Ecto neural progenitor cell (in vitro differentiated cells): ENCODE results near the gene CLCN2.

Source experiments
- DNase-seq: peaks from one replicate; pipeline ENCODE4 v3.0.0-alpha.2; 2018; ENCODE audit warnings: low spot score

CLCN2 gene

DNA sequence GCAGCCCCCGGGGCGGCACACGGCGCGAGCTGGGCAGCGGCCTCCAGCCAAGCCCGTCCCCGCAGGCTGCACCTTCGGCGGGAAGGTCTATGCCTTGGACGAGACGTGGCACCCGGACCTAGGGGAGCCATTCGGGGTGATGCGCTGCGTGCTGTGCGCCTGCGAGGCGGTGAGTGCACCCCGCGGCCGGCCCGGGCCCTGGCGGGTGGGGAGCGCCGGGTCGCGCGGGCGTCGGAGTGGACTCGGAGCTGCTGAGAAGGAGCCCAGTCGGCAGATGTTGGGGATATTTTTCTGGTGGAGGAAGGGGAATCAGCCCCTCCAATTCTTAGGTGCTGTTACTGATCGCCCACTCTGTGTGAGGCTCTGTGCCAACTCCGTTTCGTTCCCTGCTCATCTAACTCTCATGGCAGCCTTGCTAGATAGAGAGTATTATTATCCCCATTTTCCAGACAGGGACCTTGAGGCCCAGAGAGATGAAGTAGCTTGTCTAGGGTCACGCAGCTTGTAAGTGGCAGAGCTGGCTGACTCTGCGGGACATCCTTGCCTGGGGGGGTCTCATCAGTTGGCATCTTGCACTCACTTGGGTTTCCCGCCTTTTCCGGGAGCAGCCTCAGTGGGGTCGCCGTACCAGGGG lies 19.3 kb upstream of the CLCN2 start:
- DNase-seq = no peak

DNA sequence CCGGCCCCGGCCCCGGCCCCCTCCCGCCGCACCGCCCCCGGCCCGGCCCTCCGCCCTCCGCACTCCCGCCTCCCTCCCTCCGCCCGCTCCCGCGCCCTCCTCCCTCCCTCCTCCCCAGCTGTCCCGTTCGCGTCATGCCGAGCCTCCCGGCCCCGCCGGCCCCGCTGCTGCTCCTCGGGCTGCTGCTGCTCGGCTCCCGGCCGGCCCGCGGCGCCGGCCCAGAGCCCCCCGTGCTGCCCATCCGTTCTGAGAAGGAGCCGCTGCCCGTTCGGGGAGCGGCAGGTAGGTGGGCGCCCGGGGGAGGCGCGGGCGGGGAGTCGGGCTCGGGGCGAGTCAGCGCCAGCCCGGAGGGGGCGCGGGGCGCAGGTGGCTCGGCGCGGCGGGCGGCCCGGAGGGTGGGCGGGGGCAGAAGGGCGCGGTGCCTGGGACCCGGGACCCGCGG lies 18.8 kb upstream of the CLCN2 start:
- peak; percentile 82 for DNase-seq

DNA sequence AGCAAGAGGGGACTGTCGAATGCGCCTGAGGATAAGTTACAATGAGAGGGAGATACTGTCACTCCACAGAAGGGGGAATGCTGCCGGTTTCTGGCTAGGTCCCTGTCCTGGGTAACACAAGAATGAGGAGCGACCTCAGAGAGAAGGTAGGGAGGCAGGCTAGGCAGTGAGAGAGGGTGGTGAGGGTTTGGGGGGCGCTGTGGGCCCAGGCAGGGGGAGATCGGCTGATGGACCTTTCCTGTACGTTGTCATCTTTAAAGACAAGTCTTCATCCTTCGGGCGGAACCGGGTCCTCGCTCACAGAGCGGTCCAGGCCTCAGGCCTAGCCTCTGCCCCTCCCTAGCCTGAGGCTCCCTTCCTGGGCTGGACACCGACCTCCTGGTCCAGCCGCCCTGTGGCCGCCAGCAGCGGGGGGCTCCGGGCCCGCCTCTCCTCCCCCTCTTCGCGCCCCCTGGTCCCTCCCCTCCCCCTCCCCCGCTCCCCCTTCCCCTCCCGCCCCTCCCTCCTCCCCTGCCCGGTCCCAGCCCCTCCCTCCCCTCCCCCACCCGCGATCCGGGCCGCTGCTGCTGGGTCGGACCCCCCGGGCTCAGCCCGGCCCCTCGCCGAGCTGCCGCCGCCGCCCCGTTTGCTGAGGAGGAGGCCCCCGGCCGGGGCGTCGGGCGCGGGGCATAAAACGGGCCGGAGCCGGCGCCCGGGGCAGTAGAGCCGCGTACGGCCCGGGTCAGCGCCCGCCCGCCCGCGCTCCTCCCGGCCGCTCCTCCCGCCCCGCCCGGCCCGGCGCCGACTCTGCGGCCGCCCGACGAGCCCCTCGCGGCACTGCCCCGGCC lies 18.2 kb upstream of the CLCN2 start, which contains the start of gene CHRD:
Gene CHRD, plus strand, starts transcription at position 697 of the 827 bp plus-strand sequence. CDS start 265 bp downstream, outside the sequence.
- DNase-seq = peak; percentile 64

DNA sequence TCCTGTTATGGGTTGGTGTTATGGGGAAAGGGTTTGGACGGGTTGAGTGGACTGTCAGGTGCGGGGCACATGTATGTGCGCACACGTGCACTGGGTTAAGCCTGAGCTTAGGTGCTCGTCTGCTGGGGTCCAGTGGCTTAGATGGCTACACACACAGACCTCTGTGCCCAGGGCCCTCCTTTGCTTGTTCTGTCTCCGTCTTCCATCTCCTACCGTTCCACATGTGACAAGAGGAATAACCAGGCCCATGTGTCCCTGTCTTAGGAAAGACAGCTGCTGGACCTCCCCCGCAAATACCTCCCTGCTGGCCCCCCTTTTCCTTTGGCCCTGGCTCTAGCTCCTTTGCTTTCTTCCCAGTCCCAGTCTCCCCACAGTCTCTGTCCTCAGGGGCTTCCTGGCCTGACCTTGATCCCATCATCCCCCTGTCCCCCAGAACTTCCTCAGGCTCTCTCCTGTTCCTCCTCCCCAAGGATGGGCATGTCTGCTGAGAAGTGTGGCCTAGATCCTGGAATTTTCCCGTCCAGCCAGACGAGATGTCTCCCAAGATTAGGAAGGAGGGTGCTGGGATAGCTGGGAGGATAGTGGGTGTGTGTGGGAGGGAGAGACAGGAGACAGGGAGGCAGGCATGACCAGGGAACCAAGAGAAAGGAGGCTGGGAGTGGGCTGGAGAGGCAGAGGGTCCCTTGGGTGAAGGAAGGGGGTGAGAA lies 17.4 kb upstream of the CLCN2 start:
- no peak for DNase-seq

DNA sequence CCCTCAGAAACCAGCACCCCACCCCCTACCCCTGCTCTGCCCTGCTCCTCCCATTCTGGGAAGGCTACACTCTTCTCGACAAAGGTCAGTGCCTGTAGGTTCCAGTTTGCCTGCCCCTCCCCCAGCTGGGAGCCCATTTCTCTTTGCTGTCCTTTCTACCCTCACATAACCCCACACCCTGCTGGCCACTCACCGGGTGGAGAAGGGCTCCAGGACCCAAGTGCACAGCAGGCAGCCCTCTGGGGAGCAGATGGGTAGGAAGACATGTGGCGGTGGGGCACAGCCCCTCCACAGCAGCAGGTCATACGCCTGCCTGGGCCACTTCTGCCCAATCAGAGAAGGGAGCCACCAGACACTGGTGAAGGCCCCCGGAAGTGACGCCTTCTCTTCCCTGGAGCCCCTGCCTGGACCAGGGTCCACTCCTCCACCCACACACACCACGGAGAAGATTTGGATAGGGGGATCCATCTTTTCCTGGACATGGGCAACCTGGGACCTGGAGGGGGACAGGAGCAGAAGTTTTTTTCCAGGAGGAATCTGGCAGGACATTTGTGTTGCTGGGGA lies 16.6 kb upstream of the CLCN2 start, which contains the start of gene THPO:
Gene THPO, minus strand, starts transcription at position 326 of the 564 bp plus-strand sequence. CDS start 1,948 bp downstream, outside the sequence.
- peak; percentile 64 for DNase-seq

DNA sequence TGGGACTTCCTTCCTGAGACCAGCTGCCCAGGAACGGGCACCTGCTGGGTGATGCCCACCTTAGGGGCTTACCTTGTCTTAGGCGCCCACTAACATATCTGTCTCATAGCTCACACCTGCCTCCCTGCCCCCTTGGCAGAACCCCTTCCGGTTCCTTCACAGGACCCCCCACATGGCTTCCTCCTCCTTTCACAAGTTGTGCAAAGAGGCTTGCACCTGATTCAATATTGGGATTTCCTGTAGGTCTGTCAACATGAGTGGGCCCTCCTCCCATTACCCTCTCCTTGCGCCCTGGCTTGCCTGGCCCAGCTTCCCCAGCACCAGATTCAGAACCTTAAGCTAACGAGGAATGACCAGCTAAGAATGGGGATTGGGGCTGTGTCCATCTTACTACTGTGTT lies 16.0 kb upstream of the CLCN2 start:
- DNase-seq = no peak

DNA sequence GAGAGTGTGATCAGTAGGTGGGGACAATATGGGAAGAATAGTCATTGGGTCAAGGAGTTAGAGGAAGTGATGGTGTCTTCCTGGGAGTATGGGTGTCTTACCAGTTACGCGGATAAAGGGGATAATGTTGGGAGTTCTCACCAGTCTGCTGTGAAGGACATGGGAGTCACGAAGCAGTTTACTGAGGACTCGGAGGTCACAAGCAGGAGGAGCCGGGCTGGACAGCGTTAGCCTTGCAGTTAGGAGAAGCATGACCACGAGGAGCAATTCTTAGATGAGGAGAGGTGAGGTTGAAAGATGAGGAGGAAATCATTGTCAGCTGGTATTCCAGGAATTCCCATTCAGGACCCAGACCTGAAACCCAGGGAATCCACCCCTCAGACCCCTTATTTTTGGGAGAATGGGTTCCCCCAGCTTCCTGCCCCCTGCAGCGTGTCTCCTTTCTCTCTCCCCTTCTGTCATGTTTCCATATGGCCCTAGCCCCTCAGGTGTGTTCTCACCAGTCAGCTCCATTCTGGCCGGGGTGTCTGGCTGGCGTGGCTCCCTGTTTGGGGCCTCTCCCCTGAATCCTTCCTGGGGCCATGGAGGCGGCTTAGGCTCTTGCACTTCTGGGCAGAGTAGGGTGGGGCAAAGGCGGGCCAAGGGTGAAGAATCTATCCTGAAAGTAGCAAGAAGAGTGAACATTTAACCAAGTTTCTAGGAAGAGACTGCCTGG lies 14.5 kb upstream of the CLCN2 start:
- no peak for DNase-seq

DNA sequence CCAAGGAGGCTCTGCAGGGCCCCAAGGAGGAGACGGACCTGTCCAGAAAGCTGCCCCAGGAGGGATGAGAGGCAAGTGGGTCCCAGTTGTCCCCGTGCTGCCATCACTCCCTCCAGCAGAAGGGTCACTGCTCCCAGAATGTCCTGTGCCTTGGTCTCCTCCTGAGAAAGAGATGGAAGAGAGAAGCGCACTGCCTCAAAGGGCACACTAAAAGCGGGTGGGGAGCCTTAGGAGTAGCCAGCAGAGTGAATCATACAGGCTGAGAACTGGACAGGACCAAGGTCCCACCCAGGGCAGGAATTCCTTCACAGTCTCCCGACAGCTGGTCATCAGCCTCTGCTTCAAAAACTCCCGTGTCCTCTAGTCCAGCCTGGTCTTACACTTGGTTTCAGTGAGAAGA lies 12.0 kb upstream of the CLCN2 start:
- DNase-seq = no peak

DNA sequence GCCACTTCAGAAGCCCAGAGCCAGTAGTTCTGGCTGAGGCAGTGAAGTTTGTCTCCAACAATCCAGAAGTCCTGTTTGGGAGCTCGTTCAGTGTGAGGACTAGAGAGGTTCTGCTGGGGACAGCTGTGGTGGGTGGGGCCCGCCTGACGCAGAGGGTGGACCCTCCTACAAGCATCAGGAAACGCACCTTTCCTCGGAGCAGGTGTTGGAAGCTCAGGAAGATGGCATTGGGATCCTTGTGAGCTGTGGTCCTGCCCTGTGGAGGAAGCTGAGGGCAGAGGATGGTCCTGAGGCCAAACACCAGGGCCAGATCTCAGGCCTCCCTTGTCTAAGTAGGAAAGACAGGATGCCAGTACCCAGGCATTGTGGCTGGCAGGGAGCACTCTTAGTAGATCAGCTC lies 11.5 kb upstream of the CLCN2 start:
- DNase-seq = no peak

DNA sequence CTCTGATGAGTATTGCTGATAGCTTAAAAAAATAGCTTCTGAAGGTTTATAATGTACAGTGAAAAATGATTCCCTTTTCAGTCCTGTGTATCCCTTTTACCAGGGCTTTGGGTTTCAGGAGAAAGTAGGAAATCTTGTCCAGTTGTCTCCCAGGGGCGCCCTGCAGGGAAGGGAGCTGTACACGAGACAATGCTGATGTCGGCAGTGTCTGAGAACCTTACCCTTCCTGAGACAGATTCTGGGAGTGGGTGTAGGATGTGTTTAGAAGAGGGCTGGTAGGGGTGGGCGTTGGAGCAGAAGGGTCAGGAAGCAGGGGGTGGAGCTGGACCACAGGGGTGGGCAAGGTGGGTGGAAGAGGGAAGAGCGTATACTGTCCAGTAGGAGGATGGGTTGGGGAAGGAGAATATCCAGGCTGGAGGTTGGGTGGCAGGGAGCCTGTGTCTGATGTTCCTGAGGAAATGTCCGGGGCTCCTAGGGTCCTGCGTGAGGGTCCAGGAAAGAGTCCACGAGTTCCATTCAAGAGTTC lies 11.0 kb upstream of the CLCN2 start:
- no peak for DNase-seq

DNA sequence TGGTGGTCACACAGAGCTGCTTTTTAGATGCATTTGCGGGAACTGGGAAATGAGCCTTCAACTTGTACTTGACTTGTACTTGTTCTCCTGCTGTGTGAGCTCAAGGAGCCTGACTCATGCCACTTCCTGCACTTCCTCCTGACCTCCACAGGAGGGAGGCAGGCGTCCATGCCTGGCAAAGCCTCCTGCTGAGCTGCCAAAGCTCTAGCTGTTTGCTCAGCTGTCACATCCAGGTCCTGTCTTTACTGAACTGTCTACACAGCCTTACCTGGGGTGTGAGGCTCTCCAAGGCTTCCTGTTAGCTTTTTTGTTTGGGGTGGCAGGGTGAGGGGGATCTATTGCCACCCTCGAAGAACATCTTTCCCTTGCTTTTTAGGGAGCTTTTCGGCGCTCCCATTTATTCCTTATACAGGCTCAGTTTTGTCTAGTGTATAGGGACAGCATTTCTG lies 10.2 kb upstream of the CLCN2 start:
- DNase-seq = peak; percentile 78

DNA sequence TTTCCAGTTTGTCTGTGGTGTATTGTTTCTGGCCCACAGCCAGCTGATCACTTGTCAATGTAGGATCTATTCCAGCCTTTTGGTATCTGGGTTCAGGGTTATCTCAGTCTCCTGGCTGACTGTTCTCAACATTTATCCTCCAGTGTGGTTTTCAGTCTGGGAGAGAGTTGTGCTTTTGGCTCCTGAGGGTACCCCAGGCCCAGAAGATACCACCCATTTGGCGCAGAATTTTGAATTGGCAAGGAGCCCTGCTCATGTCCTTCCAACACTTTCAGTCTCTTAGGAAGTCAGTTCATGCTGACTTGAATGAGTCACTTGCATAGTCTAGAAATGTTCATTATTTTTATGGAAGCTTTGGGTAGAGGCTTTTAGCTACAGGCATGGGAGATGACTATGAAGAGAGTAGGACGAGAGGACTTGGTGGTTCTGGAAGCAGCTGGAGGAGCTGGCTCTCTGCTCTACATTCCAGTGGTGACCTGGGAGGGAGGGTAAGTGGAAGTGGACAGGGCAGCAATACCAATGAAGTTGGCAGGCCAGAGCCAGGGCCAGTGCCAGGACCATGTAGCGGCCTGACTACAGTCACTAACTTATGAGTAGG lies 7.3 kb upstream of the CLCN2 start:
- DNase-seq = no peak

DNA sequence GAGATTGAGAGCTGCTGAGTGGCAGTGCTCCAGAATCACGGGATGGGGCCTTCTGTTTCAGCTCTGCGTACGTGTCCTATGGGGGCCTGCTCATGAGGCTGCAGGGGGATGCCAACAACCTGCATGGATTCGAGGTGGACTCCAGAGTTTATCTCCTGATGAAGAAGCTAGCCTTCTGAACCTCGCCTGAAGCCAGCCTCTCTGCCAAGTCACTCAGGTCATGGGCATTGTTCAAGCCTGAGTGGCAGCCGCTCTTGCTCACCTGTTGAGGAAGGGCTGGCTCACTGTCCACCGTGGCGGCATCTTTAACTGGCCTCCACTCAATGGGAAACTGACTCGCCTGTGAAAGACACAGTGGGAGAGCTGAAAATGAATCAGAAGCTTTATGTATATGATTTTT lies 6.7 kb upstream of the CLCN2 start:
- no peak for DNase-seq

DNA sequence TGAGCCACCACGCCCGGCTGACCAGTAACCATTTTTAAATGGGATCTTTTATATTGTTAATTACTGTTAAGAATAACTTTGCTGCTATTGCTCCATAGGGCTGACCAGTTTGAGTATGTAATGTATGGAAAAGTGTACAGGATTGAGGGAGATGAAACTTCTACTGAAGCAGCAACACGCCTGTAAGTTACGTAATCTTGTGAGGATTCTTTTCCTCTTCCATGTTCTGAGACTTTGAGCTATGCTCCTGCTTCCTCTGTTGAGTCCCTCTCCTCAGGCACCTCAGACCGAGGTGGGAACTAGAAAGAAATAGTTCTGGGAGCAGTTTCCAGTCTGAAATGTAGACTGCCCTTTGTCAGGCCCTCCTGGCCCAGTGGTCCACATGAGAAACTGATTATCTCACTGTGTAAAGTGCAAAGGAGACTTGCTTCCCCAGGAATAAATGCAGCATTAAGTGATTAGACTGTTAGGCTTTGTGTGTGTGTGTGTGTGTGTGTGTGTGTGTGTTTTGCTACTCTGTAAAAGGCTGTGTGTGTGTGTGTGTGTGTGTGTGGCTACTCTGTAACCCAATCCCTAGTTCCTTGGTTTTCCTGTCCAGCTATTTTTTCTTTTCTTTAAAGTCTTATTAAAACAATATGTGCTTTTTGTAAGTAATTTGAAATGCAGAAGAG lies 5.3 kb upstream of the CLCN2 start:
- DNase-seq = no peak

DNA sequence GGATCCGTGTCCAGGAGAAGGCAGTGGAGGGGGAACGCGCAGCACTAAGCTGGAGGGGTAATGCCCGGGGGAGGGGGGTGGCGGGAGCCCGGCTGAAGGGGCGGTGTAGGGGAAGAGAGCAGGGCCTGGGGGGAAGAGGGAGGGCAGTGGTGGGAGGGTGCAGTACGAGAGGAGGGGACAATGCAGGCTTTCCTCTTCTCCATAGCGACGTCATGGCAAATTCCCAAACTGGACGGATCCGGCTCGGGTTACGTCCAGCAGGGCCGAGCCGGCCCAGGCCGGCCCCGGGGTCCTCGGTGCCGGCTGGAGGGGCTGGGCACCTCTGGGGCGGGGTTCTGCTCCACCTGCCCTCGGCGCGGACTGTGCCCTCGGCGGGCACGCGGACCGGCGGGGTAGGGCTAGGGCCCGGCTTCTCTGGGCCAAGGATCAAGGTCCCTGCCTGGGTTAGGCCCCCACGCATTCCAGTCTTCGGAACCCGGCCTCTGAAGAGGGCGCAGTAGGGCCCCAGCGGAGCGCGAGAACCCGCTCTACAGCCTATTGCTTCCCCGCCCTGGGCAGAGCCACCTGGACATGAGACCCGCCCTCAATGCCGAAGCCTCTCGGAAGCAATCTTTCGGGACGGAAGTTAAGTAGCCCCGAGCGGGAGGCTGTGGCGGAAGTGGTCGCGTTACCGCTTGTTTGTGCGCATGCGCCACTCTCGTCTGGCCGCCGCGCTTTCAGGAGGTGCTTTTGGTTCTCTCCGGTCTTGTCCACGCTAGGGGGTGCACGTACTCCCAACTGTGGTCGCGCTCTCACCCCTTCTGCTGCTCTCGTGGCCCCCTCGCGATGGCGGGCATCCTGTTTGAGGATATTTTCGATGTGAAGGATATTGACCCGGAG lies 1.5 kb upstream of the CLCN2 start:
- DNase-seq = peak; percentile 97

DNA sequence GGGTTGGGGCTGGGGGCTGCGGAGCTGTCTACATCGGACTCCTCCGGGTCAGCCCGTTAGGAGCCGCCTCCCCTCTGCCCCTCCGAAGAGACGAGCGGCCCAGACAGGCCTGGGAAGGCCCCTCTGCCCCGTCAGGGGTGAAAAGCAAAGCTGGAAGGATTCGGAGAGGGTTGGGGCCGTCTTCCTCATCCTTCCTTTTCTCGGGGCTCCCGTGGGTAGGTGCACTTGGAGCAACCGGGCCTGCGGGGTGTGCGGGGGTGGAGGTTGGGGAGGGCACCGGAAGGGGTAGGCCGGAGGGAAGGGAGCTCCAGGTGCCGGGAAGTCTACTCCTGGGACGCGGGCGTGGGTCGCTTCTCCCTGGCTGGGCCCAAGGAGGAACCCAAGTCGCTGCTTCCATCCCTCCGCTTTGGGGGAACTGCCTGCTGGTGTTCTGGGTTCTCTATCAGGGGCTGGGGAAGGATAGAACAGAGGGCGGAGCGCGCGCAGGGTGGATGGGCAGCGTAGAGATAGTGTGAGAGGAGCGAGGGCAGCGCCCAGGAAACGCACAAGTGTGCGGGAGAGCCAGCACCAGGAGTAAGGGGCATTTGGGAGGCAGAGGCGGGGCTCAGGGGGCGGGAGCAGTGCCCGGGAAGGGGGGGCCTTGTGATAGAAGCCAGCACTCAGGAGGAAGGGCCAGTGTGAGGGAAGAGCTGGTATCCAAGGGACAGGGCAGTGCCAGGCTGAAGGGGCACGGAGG lies 695 bp upstream of the CLCN2 start:
- no peak for DNase-seq

DNA sequence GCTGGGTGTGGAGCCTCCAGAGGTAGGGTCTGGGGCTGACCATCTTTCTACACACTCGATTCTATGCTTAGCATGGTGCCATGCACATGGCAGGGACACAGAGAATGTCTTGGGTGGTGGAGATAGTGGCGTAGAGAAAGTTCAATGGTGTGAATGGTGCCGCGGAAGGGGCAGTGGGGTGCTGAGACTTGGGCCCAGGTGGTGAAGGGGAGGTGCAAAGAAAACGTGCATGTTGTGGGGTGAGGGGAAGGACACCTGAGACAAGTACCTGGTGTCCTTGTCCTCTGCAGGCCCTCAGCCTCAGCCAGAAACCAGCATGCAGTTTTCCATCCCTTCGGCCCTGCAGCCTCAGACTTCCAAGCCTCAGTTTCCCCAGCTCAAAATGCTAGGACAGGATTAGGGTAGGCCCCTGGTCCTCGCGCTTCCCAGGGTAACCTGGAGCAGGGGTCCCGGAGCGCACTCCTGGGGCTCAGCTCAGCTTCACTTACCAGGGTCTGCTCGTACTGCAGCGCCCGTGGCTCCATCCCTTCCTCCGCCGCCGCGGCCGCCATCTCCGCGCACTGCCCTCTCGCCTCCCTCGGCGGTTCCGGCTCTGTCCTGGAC lies 375 bp downstream of the CLCN2 start:
- DNase-seq = no peak
